Fibroblast of pulmonary artery (primary cell): ENCODE measurements around the gene PGR.

Experiments
- DNase-seq: peaks from one replicate; pipeline ENCODE4 v3.0.0-alpha.2; 2010; ENCODE audit warnings: low read depth
- H3K4me3 ChIP-seq: replicated peaks from 2 replicates; pipeline ENCODE4 v1.5.1; 2011; ENCODE audit warnings: low read depth, mild to moderate bottlenecking, control low read depth, low read length, moderate library complexity
- TF ChIP-seq, protein P1 (sequence below): IDR thresholded peaks from 2 replicates; pipeline ENCODE4 v1.5.1; 2011; ENCODE audit warnings: mild to moderate bottlenecking, control low read depth, low read length, inconsistent platforms; ENCODE audit errors: missing control alignments

Gene PGR

DNA sequence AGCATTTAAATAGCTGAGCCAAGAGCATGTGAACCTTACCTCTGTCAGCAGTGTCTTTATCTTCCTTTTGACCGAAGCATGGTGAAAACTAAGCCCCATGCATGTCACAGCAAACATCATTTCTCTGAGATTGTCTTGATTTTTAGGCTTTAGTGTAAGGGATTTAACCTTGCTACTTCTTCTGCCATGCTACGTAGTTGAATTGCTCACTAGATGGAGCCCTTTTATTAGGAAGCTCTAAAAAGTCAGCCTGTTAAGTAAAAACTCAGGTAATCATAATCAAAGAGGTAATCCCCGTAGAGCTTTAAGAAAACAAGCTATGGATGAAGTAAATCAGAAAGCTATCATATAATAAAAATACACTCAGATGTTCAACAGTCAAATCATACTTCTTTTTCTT is 149.5 kb downstream of the PGR start:
- TF ChIP-seq, protein P1, sequence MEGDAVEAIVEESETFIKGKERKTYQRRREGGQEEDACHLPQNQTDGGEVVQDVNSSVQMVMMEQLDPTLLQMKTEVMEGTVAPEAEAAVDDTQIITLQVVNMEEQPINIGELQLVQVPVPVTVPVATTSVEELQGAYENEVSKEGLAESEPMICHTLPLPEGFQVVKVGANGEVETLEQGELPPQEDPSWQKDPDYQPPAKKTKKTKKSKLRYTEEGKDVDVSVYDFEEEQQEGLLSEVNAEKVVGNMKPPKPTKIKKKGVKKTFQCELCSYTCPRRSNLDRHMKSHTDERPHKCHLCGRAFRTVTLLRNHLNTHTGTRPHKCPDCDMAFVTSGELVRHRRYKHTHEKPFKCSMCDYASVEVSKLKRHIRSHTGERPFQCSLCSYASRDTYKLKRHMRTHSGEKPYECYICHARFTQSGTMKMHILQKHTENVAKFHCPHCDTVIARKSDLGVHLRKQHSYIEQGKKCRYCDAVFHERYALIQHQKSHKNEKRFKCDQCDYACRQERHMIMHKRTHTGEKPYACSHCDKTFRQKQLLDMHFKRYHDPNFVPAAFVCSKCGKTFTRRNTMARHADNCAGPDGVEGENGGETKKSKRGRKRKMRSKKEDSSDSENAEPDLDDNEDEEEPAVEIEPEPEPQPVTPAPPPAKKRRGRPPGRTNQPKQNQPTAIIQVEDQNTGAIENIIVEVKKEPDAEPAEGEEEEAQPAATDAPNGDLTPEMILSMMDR, result peak; percentile 43
- H3K4me3 ChIP-seq, result no peak overlapping the region
- DNase-seq, result peak; percentile 39
